ENCODE results near the gene DNAJA4.

The DNAJA4 gene

GRCh38 chr15:78315686-78316282 lies 51.4 kb downstream of the DNAJA4 start:
- DNase-seq (ENCODE audit: low read depth) = no peak

GRCh38 chr15:78316283-78317083 lies 52.1 kb downstream of the DNAJA4 start:
- DNase-seq (ENCODE audit: low read depth) = no peak

GRCh38 chr15:78317145-78317836 lies 52.9 kb downstream of the DNAJA4 start:
- no peak for DNase-seq (ENCODE audit: low read depth)

GRCh38 chr15:78319588-78319987 lies 55.2 kb downstream of the DNAJA4 start:
- no peak for DNase-seq (ENCODE audit: low read depth)

- no peak for DNase-seq (ENCODE audit: low read depth)
These were observed 55.8 kb downstream of the DNAJA4 start for GRCh38 chr15:78320183-78320582.

- no peak for DNase-seq (ENCODE audit: low read depth)
These were observed 56.7 kb downstream of the DNAJA4 start for GRCh38 chr15:78321041-78321570.

- no peak for DNase-seq (ENCODE audit: low read depth)
These were observed 57.4 kb downstream of the DNAJA4 start for GRCh38 chr15:78321786-78322185.

- no peak for DNase-seq (ENCODE audit: low read depth)
These were observed 57.9 kb downstream of the DNAJA4 start for GRCh38 chr15:78322243-78322642.

- no peak for DNase-seq (ENCODE audit: low read depth)
These were observed 58.6 kb downstream of the DNAJA4 start for GRCh38 chr15:78322724-78323521.

GRCh38 chr15:78323693-78324092 lies 59.3 kb downstream of the DNAJA4 start:
- no peak for DNase-seq (ENCODE audit: low read depth)

GRCh38 chr15:78324144-78324543 lies 59.8 kb downstream of the DNAJA4 start:
- DNase-seq (ENCODE audit: low read depth) = no peak

GRCh38 chr15:78325092-78325843 lies 60.9 kb downstream of the DNAJA4 start:
- no peak for DNase-seq (ENCODE audit: low read depth)

GRCh38 chr15:78327466-78327865 lies 63.1 kb downstream of the DNAJA4 start:
- DNase-seq (ENCODE audit: low read depth) = no peak

GRCh38 chr15:78329625-78330024 lies 65.3 kb downstream of the DNAJA4 start:
- DNase-seq (ENCODE audit: low read depth) = no peak
